IMR-90 (cell line): ENCODE results near the gene TRAPPC12. TPM values are rescaled to one million over a fixed set of nuclear protein-coding genes. Genes with fewer than 3 reads are reported as not detected.
"Not testable (repeated sequence)": the region's sequence is repeated elsewhere in the genome, so short reads cannot be mapped to it uniquely, and the experiment has no call there.

Experiments
- ATAC-seq: fragments of 200-7000 bp; cut with Tn5 transposase; 2 replicates; pipeline ENCODE4 v1.9.1; 2020; ENCODE audit warnings: low read depth, mild to moderate bottlenecking, moderate library complexity
- BruUV-seq: library from RNA; stranded (reverse); fragments of 400-500 nt; replicated peaks from 2 replicates; lab custom pipeline; 2021; lab: Mats Ljungman, UMichigan
- CTCF ChIA-PET: fragments of 300-600 bp; formaldehyde crosslinking; extraction: SDS; loops from one replicate; lab custom pipeline; 2021; ENCODE audit warnings: antibody characterized with exemption; lab: Yijun Ruan, JAX
- POLR2A ChIA-PET: fragments of 300-600 bp; sonication (Branson Sonifier 250); formaldehyde crosslinking; loops from one replicate; lab custom pipeline; 2022; ENCODE audit warnings: antibody characterized with exemption; ENCODE audit not compliant: unreplicated experiment; lab: Charles Lee
- DNase-seq: peaks from one replicate; pipeline ENCODE4 v3.0.0; 2013
- H2AFZ ChIP-seq: replicated peaks from 2 replicates; pipeline ENCODE3; 2013; ENCODE audit warnings: low read length, mild to moderate bottlenecking; ENCODE audit not compliant: poor library complexity
- H2AK5ac ChIP-seq: 2 replicates; pipeline ENCODE4 v1.6.1; 2013; ENCODE audit warnings: low read depth, low read length, inconsistent platforms
- H2AK9ac ChIP-seq: replicated peaks from 2 replicates; pipeline ENCODE3; 2013; ENCODE audit warnings: mild to moderate bottlenecking, low read depth, low read length, moderate library complexity; ENCODE audit not compliant: poor library complexity
- H2BK120ac ChIP-seq: 2 replicates; pipeline ENCODE4 v1.6.1; 2013; ENCODE audit warnings: low read depth, low read length, inconsistent platforms
- H2BK15ac ChIP-seq: 3 replicates; pipeline ENCODE4 v1.6.1; 2013; ENCODE audit warnings: low read depth, low read length, inconsistent platforms
- H2BK20ac ChIP-seq: 2 replicates; pipeline ENCODE4 v1.6.1; 2013; ENCODE audit warnings: low read depth, mild to moderate bottlenecking, inconsistent platforms, low read length, moderate library complexity
- H2BK5ac ChIP-seq: 2 replicates; pipeline ENCODE4 v1.6.1; 2013; ENCODE audit warnings: mild to moderate bottlenecking, low read depth, low read length, inconsistent platforms; ENCODE audit not compliant: poor library complexity, severe bottlenecking
- H3K14ac ChIP-seq: replicated peaks from 2 replicates; pipeline ENCODE4 v1.6.1; 2013; ENCODE audit warnings: low read depth, low read length, inconsistent platforms
- H3K18ac ChIP-seq: 2 replicates; pipeline ENCODE4 v1.6.1; 2013; ENCODE audit warnings: low read depth, low read length, control low read depth
- H3K23ac ChIP-seq: 2 replicates; pipeline ENCODE4 v1.6.1; 2013; ENCODE audit warnings: low read depth, low read length, inconsistent platforms
- H3K27ac ChIP-seq: 2 replicates; pipeline ENCODE4 v1.5.1; 2013; ENCODE audit warnings: mild to moderate bottlenecking, control low read depth, low read length; ENCODE audit not compliant: insufficient read depth
- H3K27me3 ChIP-seq: 2 replicates; pipeline ENCODE4 v1.6.1; 2013; ENCODE audit warnings: low read length; ENCODE audit not compliant: control insufficient read depth, insufficient read depth
- H3K36me3 ChIP-seq: 2 replicates; pipeline ENCODE4 v1.6.1; 2013; ENCODE audit warnings: low read length, mixed read lengths; ENCODE audit not compliant: control insufficient read depth, insufficient read depth
- H3K4ac ChIP-seq: 2 replicates; pipeline ENCODE4 v1.6.1; 2013; ENCODE audit warnings: low read depth, low read length, inconsistent platforms
- H3K4me1 ChIP-seq: 2 replicates; pipeline ENCODE4 v1.6.1; 2013; ENCODE audit warnings: low read length, mixed read lengths; ENCODE audit not compliant: control insufficient read depth, insufficient read depth
- H3K4me2 ChIP-seq: 2 replicates; pipeline ENCODE4 v1.6.1; 2013; ENCODE audit warnings: low read depth, mild to moderate bottlenecking, control low read depth, low read length, moderate library complexity
- H3K4me3 ChIP-seq: 2 replicates; pipeline ENCODE4 v1.5.1; 2013; ENCODE audit warnings: low read depth, mild to moderate bottlenecking, control low read depth, low read length, moderate library complexity; ENCODE audit not compliant: insufficient read depth
- H3K56ac ChIP-seq: 2 replicates; pipeline ENCODE4 v1.6.1; 2013; ENCODE audit warnings: low read length, inconsistent platforms; ENCODE audit not compliant: insufficient read depth; ENCODE audit errors: extremely low read depth
- H3K79me1 ChIP-seq, 2 experiments: 2 replicates each; pipeline ENCODE4 v1.6.1; 2013; ENCODE audit warnings: low read length in 2 of 2, inconsistent platforms in 1 of 2, low read depth in 1 of 2
- H3K9ac ChIP-seq: 2 replicates; pipeline ENCODE4 v1.6.1; 2013; ENCODE audit warnings: low read depth, low read length, control low read depth
- H3K9me1 ChIP-seq: 2 replicates; pipeline ENCODE4 v1.6.1; 2013; ENCODE audit warnings: low read length, inconsistent platforms; ENCODE audit not compliant: insufficient read depth
- H3K9me3 ChIP-seq: 2 replicates; pipeline ENCODE4 v1.6.1; 2013; ENCODE audit warnings: low read length; ENCODE audit not compliant: control insufficient read depth, insufficient read depth
- H4K20me1 ChIP-seq: 2 replicates; pipeline ENCODE4 v1.6.1; 2013; ENCODE audit warnings: low read length, inconsistent platforms; ENCODE audit not compliant: insufficient read depth
- H4K5ac ChIP-seq: 2 replicates; pipeline ENCODE4 v1.6.1; 2013; ENCODE audit warnings: mild to moderate bottlenecking, low read depth, low read length, control low read depth
- H4K8ac ChIP-seq, 2 experiments: 2 replicates each; pipeline ENCODE4 v1.6.1; 2013; ENCODE audit warnings: low read depth in 2 of 2, low read length in 2 of 2, control low read depth in 1 of 2, inconsistent platforms in 1 of 2
- H4K91ac ChIP-seq: 2 replicates; pipeline ENCODE4 v1.6.1; 2013; ENCODE audit warnings: low read depth, low read length, inconsistent platforms; ENCODE audit not compliant: insufficient read depth
- WGBS, 2 experiments: methylation state at CpG; one replicate each; pipeline versions ENCODE4 v1.1.5 to v1.1.7; 2013; ENCODE audit warnings: missing lambda C conversion rate in 2 of 2; ENCODE audit not compliant: insufficient read length in 1 of 2; ENCODE audit errors: extremely low coverage in 2 of 2; 5-methylcytosine and 5-hydroxymethylcytosine counted together
- dilution Hi-C: fragments of 300-500 bp; cut with HindIII; formaldehyde crosslinking; loops from one replicate; pipeline ENCODE4 v1.14.3; 2018; ENCODE audit warnings: low sequenced_read_pairs; ENCODE audit not compliant: unreplicated experiment
- in situ Hi-C: fragments of 300-500 bp; cut with MboI; formaldehyde crosslinking; loops from 3 replicates; pipeline ENCODE4 v1.14.3; 2019; ENCODE audit warnings: low sequenced_read_pairs, inconsistent platforms, mixed read lengths
- intact Hi-C: fragments of 100-400 bp; cut with micrococcal nuclease; formaldehyde crosslinking; loops from 2 replicates; pipeline ENCODE4 v1.10.0; 2022
- polyA plus RNA-seq, 3 experiments: library from polyadenylated mRNA; depleted of rRNA; stranded (reverse); fragments of >200 nt; gene quantifications; 2 replicates each; pipeline ENCODE4 v1.2.3, GENCODE V29; 2012; ENCODE audit warnings: low replicate concordance in 1 of 3
- total RNA-seq: library from RNA; depleted of rRNA; stranded (reverse); fragments of >200 nt; gene quantifications from 2 replicates; pipeline ENCODE4 v1.2.3, GENCODE V29; 2012

Gene TRAPPC12
- total and polyA plus RNA-seq, 2 of the 4 experiments (the other 2 are of a cell fraction) = 25.8 to 69.9 TPM

GRCh38 chr2:3492475-3492787 lies 112.9 kb downstream of the TRAPPC12 start:
- H3K18ac ChIP-seq, H3K23ac ChIP-seq, H3K4ac ChIP-seq, H4K8ac ChIP-seq, DNase-seq, H3K56ac ChIP-seq, POLR2A ChIA-PET, H3K27me3 ChIP-seq, H2BK120ac ChIP-seq, H3K27ac ChIP-seq, dilution Hi-C loops, H2AFZ ChIP-seq, H4K20me1 ChIP-seq, H2BK5ac ChIP-seq, H3K79me1 ChIP-seq, H4K5ac ChIP-seq, H3K9me3 ChIP-seq, in situ Hi-C loops, H3K4me1 ChIP-seq, H2AK5ac ChIP-seq, H2AK9ac ChIP-seq, H3K14ac ChIP-seq, ATAC-seq, H2BK15ac ChIP-seq, H3K4me2 ChIP-seq, CTCF ChIA-PET, H3K9ac ChIP-seq, BruUV-seq, H3K4me3 ChIP-seq, H2BK20ac ChIP-seq, H4K91ac ChIP-seq: not testable (repeated sequence)
- WGBS, 2 experiments = 94% methylated on average over 3 of the region's 12 CpGs; no CpG with 5 or more reads in 1 of the 2 experiments
- Histone ChIP-seq H3K36me3 (peaks cover 11% of the 10 kb centered on the region; the same call in 1 of the 2 replicates), H3K9me1 (peaks cover 11% of the 10 kb centered on the region; the same call in 1 of the 2 replicates)
- intact Hi-C loops = loop anchor here (2.0 kb wide), 1 partner anchor 66 kb away; the partner anchor contains the start of gene RNASEH1
